ENCODE measurements around the gene IRF2BPL.
A peak's percentile ranks its signal among the peaks of the same experiment; 100 is the strongest.

Gene IRF2BPL

DNA sequence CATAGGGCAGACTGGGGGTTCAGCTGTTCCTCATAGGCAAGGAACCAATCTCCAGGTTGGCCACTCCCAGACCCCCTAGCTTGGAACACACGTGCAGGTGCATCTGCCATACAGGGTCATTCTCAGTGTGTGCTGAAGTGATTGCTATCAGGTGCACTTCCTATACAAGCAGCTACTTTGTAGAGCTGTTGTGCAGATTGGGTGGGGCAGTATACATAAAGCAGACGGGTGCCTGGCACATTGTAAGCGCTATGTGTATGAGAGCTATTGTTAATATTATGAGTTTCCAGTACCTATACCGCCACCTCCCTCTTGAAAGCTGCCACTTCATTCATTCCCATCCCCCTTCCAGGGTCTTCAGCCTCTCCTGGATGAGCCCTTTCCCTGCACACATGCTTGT lies 17.3 kb downstream of the IRF2BPL start:
- DNase-seq (ENCODE audit: low read depth, low spot score) = no peak

- no peak for DNase-seq (ENCODE audit: low read depth, low spot score)
Observed at GRCh38 chr14:77009014-77009413, 19.5 kb downstream of the IRF2BPL start.

GRCh38 chr14:77008541-77008940 lies 20.0 kb downstream of the IRF2BPL start:
- DNase-seq (ENCODE audit: low read depth, low spot score) = no peak

DNA sequence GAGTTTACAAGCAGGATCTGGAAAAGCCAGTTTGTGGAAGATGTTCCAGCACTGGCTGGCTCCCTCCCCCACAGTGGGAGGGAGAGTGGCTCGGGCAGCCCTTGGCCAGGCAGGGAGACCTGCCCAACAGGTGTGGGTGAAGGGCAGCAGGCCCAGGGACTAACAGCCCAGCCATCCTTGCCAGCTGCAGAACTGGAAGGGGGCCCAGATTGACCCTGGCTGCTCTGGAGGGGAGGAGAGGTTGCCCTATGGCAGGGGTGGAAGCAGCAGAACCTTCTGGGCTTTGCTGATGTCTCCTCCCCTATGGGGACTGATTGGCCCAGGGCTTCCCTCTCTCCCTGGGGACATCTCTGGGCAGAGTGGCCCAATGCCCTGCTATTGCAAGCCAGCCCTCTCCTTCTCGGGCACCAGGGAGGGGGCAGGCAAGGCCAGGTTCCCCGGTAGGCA lies 20.5 kb downstream of the IRF2BPL start:
- no peak for DNase-seq (ENCODE audit: low read depth, low spot score)

- DNase-seq (ENCODE audit: low read depth, low spot score) = no peak
Observed at GRCh38 chr14:77007183-77007974, 21.1 kb downstream of the IRF2BPL start.

GRCh38 chr14:77006132-77006531 lies 22.4 kb downstream of the IRF2BPL start:
- no peak for DNase-seq (ENCODE audit: low read depth, low spot score)

DNA sequence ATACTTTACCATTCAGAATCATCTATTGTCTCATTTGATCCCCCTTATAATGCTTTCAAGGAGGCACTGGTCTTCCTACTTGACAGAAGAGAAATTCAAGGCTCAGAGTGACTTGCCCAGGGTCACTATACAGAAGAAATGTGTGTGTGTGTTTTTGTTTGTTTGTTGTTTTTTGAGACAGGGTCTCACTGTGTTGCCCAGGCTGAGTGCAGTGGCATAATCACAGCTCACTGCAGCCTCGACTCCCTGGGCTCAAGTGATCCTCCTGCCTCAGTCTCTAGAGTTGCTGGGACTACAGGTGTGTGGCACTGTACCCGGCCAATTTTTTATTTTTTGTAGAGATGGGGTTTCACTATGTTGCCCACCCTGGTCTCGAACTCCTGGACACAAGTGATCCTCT lies 22.9 kb downstream of the IRF2BPL start:
- DNase-seq (ENCODE audit: low read depth, low spot score) = no peak

DNA sequence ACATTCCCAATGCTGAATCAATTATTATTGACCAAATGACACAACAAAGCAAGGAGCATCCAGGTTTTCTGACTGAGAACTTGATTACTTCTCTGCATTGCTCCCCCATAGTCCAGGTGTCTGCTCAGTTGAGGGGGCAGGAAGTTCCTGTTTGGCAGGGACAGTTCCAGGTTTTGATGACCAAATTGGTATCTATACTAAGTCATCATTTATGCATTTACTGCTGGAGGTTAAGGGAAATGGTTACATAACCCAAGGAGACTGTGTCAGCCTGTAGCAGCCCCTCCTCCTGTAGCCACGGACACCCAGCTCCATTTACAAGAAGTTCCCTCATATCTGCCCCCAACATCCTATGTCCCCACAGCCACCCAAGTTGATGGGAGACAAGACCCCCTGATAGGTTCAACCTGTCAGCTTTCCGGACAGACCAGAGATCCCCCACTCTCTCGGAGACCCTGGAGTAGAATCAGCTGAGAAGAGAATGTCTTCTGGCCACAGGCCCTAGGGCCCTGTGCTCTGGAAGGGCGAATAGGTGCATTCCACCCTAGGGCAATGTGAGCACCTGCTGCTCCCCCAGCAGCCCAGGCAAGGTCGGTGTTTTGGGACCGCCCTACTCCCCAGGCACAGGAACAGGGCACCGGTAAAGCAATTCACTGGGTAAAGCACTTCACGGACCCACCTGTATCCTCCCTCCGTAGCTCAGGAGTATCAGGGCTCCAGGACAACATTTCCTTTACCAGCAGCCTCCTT lies 23.6 kb downstream of the IRF2BPL start:
- no peak for DNase-seq (ENCODE audit: low read depth, low spot score)

- peak; percentile 52 for DNase-seq (ENCODE audit: low read depth, low spot score)
Observed at GRCh38 chr14:77003960-77004710, 24.4 kb downstream of the IRF2BPL start.

DNA sequence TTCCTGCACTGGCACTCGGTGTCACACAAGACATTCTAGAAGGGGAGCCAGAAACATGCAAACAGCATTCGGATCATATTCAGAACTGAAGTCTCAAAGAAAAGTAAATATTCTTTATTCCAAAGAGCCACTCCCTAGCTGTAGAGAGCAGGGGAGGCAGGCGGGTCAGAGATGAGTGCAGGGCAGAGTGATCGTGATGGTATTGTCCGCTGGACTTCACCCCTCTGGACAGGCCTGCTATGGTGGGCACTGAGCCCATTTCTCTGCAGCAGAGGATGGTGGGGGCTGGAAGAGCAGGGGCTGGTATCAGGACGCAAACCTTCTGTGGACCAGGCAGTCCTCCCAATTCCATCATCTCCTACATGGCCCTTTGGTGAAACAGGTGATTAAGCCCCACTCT lies 25.6 kb downstream of the IRF2BPL start:
- DNase-seq (ENCODE audit: low read depth, low spot score) = no peak

GRCh38 chr14:77002335-77002734 lies 26.2 kb downstream of the IRF2BPL start:
- DNase-seq (ENCODE audit: low read depth, low spot score) = no peak

- DNase-seq (ENCODE audit: low read depth, low spot score) = peak; percentile 68
Observed at GRCh38 chr14:77000340-77001270, 27.9 kb downstream of the IRF2BPL start.

DNA sequence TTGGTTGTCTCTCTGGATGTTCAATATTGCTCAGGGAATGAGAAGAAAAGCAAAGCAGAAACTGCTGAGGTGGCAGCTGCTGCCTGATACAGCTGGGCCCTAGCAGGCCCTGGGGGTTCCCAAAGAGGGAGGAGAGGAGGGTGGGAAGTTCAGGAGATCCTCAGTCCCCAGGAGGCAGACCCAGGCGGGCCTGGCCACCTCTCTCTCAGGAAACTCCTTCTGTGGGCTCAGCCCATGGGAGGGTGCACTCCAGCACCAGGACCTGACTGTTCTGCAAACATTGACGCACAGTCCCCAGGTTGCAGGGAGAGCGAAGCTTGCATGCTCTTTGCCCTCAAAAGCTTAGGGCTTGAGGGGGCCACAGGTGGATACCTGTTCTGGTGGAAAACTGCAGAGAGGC lies 29.6 kb downstream of the IRF2BPL start:
- DNase-seq (ENCODE audit: low read depth, low spot score) = no peak

DNA sequence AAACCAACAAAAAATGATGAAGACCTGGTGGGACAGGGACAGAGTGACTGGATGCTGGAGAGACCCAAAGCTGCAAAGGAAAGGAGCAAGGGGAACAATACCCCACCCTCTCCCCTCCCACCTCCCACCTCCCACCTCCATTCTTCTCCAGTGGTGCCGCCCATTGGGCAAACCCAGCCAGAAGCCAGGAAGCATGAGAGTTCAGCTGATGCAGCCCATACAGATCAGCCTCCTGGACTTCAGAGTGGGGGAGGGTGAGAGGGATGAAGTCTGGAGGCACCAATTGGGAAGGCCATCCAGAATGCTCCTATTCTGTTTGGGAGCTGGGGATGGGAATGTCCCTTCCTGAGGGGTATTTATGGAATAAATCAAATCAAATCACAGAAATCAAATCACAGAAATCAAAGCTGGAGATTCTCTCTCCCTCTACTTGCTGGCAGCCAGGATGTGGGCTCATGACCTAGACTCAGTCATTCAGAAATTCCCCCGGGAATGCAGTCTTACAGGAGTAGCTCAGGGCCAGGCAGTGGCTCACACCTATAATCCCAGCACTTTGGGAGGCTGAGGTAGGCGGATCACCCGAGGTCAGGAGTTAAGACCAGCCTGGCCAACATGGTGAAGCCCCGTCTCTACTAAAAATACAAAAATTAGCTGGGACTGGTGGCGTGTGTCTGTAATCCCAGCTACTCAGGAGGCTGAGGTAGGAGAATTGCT lies 31.1 kb downstream of the IRF2BPL start:
- DNase-seq (ENCODE audit: low read depth, low spot score) = no peak

GRCh38 chr14:76996563-76997146 lies 31.9 kb downstream of the IRF2BPL start:
- DNase-seq (ENCODE audit: low read depth, low spot score) = no peak

DNA sequence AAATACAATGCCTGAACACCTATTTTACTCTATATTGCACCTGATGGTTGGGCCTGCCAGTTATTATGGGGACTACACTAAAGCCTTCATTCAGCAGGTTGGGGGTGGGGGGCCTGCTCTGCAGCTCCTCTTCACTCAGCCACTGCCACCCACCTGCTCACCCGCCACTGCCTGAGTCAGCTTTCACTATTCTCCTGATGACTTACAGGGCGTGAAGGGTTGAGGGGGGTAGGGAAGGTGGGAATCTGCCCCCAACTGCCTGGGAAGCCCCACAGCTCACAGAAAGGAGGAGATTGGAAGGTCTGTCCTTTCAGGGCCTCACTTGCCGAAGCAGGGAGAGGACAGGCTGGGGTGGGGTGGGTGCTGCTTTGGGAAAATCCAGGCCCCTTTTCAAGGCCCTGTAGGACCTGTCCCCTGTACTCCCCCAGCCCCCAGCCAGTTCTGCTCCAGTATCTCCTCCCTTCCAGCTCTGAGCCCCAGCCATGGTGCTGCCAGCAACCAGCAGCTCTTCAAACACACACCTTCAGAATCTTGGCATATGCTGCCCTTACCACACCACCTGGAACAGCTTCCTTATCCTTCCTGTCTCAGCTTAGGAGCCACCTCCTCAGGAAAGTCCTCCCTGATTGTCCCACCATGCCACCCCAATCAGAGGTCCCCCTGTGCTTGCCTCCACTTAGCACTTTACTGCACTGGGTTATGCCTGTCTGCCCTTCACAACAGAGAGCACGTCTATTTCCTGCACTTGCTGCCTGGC lies 33.1 kb downstream of the IRF2BPL start:
- no peak for DNase-seq (ENCODE audit: low read depth, low spot score)

- no peak for DNase-seq (ENCODE audit: low read depth, low spot score)
Observed at GRCh38 chr14:76993752-76994151, 34.8 kb downstream of the IRF2BPL start.

- no peak for DNase-seq (ENCODE audit: low read depth, low spot score)
Observed at GRCh38 chr14:76990084-76990483, 38.4 kb downstream of the IRF2BPL start.

DNA sequence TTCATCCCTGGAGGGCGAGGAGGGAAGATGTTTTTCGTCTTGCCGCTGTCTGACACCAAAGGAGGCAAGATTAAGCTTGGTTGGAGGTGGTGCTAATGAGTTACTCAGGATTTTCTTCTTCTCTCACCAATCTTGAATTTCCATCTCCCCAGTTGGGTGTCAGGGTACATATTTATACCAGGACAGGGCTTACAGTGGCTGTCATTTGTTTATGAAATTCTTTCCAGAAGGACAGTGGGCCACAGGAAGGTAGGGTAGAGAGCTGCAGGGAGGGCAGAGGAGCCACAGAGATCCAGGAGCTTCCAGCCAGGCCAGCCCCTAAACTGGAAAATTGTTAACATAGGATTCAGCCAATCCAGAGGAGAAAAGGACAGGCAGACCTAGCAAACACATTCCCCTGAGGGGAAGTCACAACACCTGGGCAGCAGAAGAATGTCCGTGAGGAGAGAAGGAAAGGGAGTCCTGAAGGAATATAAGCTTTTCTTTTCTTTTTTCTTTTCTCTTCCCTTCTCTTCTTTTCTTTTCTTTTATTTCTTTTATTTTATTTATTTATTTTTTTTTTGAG lies 40.5 kb downstream of the IRF2BPL start:
- DNase-seq (ENCODE audit: low read depth, low spot score) = no peak
